Transverse colon (tissue), 4 donors: ENCODE results near the gene TYW1B.
"Not testable (repeated sequence)": the region's sequence is repeated elsewhere in the genome, so short reads cannot be mapped to it uniquely, and the experiment has no call there.

ENCODE experiments used
- CTCF ChIP-seq, 5 experiments: fragments of 200-600 bp in 3 of 5; fragments of 450-650 bp in 2 of 5; sonication (generic) in 3 of 5; IDR thresholded peaks; 1 replicate in 2 of 5; 2 replicates in 3 of 5; pipeline ENCODE4 v1.5.1; 2016 to 2017; ENCODE audit warnings: antibody characterized with exemption in 5 of 5, inconsistent platforms in 3 of 5, mild to moderate bottlenecking in 2 of 5, moderate library complexity in 1 of 5
- POLR2A ChIP-seq: fragments of 450-650 bp; IDR thresholded peaks from one replicate; pipeline ENCODE4 v1.6.1; 2016; ENCODE audit warnings: antibody characterized with exemption, mild to moderate bottlenecking, moderate library complexity
- POLR2AphosphoS5 ChIP-seq, 3 donors: sonication (generic); formaldehyde crosslinking; IDR thresholded peaks; one replicate each; pipeline ENCODE4 v1.6.1; 2016; ENCODE audit warnings: antibody characterized with exemption in 3 of 3

GRCh38 chr7:72806851-72807250 lies 21.1 kb downstream of the TYW1B start:
- not testable (repeated sequence) for TF ChIP-seq CTCF (IDR thresholded peaks at IDR 0.05); POLR2AphosphoS5 (IDR thresholded peaks at IDR 0.05); POLR2A
